ENCODE measurements around the gene SEMA3A. TPM values are rescaled to one million over a fixed set of nuclear protein-coding genes. Genes with fewer than 3 reads are reported as not detected.
"Not testable (repeated sequence)": the region's sequence is repeated elsewhere in the genome, so short reads cannot be mapped to it uniquely, and the experiment has no call there.

SEMA3A gene
- polyA plus RNA-seq, 1 donor from 2014 or later = 0.08 TPM

DNA sequence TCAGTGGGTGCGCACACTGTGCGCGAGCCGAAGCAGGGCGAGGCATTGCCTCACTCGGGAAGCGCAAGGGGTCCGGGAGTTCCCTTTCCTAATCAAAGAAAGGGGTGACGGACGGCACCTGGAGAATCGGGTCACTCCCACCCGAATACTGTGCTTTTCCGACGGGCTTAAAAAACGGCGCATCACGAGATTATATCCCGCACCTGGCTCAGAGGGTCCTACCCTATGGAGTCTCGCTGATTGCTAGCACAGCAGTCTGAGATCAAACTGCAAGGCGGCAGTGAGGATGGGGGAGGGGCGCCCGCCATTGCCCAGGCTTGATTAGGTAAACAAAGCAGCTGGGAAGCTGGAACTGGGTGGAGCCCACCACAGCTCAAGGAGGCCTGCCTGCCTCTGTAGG is 44.2 kb downstream of the SEMA3A start:
- not testable (repeated sequence) for H3K4me3 Mint-ChIP-seq, H3K9me3 Mint-ChIP-seq, H3K4me1 Mint-ChIP-seq, H3K27ac Mint-ChIP-seq, H3K36me3 Mint-ChIP-seq, H3K27me3 Mint-ChIP-seq

DNA sequence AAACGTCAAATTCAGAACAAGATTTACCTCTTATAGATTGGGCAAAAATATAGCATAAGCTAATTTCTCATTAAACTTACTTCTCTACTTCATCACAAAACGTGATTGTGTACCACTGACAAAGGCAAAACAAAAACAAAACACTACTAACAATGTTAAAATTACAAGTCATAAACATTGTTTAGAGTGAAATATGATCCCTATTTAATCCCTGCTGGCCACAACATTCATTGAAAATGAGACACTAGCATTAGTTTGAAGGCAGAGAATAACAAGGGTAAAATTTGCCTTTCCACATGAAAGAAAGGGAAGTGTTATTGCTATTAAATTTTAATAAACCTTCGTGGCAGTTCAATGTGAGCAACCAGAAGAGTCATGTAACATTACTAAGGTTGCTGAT is 45.0 kb downstream of the SEMA3A start:
- H3K9me3 Mint-ChIP-seq = peaks cover 0 to 3% (median 0%) of the 10 kb centered on the region in 3 donors
- H3K27me3 Mint-ChIP-seq = no peaks in the 10 kb centered on the region
- no peak overlapping the region for H3K4me3 Mint-ChIP-seq
- H3K4me1 Mint-ChIP-seq = peaks cover 0 to 2% (median 0%) of the 10 kb centered on the region in 3 donors
- H3K27ac Mint-ChIP-seq = no peak overlapping the region
- no peaks in the 10 kb centered on the region for H3K36me3 Mint-ChIP-seq

DNA sequence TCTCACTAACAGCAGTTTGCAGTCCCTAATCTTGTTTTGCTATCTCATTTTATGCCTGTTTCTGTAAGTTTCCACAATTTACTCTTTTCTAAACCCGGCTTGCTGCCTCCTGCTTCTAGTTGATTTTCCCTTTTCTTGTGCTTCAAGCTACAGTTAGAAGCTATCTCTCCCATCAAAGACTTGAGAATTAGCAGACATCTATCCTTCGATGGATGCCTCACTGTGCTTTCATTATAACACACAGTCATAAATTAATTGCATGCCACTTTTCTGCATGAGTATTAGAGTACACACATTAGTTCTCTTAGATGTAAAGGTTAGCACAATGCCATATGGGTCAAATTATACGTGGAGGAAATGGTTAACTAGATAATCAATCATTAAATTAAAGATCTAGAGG is 48.7 kb downstream of the SEMA3A start:
- H3K4me1 Mint-ChIP-seq = peaks cover 0 to 2% (median 0%) of the 10 kb centered on the region in 3 donors
- H3K9me3 Mint-ChIP-seq = peaks cover 0 to 6% (median 0%) of the 10 kb centered on the region in 3 donors
- H3K36me3 Mint-ChIP-seq = no peaks in the 10 kb centered on the region
- no peaks in the 10 kb centered on the region for H3K27me3 Mint-ChIP-seq
- no peak overlapping the region for H3K27ac Mint-ChIP-seq
- H3K4me3 Mint-ChIP-seq = no peak overlapping the region

DNA sequence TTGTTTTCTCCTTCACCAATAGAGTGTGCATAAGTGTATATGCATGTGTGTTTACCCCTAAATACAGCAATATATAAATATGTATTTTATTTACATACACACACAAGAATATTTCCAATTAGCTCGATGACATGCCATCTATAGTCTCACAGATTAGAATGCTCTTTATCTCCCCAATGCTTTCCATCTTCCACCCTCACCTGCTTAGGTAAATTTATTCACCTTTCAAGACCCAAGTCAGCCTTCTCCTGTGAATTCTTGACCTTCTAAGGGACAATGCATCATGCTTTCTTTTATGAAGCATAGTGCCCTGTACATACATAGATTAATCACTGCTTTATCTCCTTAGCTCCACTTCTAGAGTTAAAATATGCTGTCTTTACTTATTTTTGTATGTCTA is 49.7 kb downstream of the SEMA3A start:
- Mint-ChIP-seq H3K36me3 (no peaks in the 10 kb centered on the region), H3K4me1 (peaks cover 0 to 2% (median 0%) of the 10 kb centered on the region in 3 donors), H3K9me3 (peaks cover 0 to 6% (median 0%) of the 10 kb centered on the region in 3 donors), H3K27ac (no peak overlapping the region), H3K4me3 (no peak overlapping the region), H3K27me3 (no peaks in the 10 kb centered on the region)

DNA sequence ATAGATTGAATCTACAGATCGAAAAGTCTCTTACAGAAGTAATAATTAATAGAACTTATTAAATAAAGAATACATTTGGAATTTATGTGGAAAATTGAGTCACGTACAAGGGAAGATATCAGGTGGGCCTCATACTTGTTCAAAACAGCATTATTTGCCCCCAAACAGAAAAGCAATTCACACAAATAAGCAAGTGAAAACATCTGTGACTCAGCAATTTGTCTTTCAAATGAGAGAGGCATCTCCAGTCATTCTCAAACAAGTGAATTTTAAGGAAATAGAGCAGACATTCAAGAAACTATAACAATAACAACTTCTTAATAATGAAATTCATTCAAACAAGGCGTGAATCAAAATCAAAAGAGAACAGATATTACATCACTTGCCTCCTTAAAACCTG is 50.1 kb downstream of the SEMA3A start:
- Mint-ChIP-seq H3K27me3 (no peaks in the 10 kb centered on the region), H3K4me1 (peaks cover 0 to 2% (median 0%) of the 10 kb centered on the region in 3 donors), H3K27ac (no peak overlapping the region), H3K9me3 (peaks cover 0 to 6% (median 0%) of the 10 kb centered on the region in 3 donors), H3K4me3 (no peak overlapping the region), H3K36me3 (no peaks in the 10 kb centered on the region)

DNA sequence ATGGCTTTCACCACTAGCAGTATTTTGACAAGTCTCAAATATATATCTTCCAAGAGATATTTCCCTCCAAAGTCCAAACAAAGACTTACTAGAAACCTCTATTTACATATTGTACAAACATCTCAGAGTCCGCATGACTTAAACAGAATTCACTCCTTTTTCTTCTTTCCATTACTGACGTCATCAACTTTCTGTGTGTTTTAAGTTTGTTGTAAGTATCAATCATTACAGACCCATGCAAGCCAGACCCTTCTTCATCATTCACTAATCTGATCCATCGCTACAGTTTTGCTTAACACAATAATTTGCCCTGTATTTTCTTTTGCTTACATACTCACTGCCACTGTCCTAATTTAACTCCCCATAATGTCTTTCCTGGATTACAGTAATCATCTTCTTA is 51.9 kb downstream of the SEMA3A start:
- Mint-ChIP-seq H3K9me3 (peaks cover 0 to 3% (median 0%) of the 10 kb centered on the region in 3 donors), H3K27ac (no peak overlapping the region), H3K4me1 (peaks cover 0 to under 1% (median 0%) of the 10 kb centered on the region in 3 donors), H3K36me3 (no peaks in the 10 kb centered on the region), H3K4me3 (no peak overlapping the region), H3K27me3 (no peaks in the 10 kb centered on the region)

DNA sequence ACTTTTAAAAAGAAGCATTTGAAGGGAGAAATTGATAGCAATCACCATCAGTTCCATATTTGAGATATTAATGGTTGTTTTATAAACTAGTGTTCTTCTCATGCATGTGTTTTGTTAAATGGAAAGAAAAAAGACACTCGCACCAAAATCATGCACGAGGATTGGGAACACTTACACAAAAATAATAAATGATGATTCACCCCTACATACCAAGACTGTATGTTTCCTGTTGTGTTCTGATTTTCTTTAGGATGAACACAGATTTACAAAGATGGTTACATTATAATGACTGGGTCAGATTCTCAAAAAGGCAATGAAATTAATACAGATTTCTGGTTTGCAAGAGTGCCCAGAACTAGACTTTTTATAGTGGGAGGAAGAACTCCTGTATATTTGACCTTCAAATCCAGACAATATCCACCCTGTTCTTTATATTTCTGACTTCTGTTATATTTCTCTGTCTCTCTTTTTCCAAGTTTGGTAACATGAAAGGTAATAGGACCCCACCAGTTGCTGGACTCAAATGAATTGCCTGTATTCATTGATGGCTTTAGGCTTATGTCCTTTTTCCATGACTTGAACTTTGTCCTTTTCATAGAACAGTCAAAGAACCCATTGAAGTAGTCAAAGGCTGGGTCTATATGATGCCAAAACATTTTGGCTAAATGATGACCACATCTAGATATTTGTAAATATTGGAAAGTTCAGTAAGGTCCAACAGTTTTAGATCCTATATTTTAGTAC is 54.4 kb downstream of the SEMA3A start:
- no peak overlapping the region for H3K27ac Mint-ChIP-seq
- H3K27me3 Mint-ChIP-seq = no peaks in the 10 kb centered on the region
- no peak overlapping the region for H3K4me3 Mint-ChIP-seq
- no peaks in the 10 kb centered on the region for H3K4me1 Mint-ChIP-seq
- H3K9me3 Mint-ChIP-seq = peaks cover 0 to 3% (median 0%) of the 10 kb centered on the region in 3 donors
- H3K36me3 Mint-ChIP-seq = no peaks in the 10 kb centered on the region

DNA sequence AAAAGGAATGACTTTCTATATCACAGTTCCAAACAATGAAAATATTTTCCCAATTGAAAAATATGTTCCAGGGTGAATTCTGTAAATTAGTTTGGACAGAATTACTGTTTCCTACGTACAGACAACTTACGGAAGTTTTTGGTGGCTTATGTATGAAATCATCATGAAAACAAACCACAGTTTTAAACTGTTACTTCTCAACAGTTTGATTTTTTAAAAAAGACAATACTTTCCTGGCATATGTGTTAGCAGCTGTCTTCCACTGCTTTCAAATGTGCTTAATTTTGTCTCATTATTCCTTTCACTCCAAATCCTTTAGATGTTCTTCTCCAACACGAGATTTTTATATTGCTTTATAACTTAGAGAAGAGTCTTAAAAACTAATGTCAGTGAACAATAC is 56.2 kb downstream of the SEMA3A start:
- H3K27me3 Mint-ChIP-seq = no peaks in the 10 kb centered on the region
- no peaks in the 10 kb centered on the region for H3K4me1 Mint-ChIP-seq
- H3K9me3 Mint-ChIP-seq = peaks cover 0 to 3% (median 3%) of the 10 kb centered on the region in 3 donors
- H3K36me3 Mint-ChIP-seq = no peaks in the 10 kb centered on the region
- no peak overlapping the region for H3K27ac Mint-ChIP-seq
- no peak overlapping the region for H3K4me3 Mint-ChIP-seq

DNA sequence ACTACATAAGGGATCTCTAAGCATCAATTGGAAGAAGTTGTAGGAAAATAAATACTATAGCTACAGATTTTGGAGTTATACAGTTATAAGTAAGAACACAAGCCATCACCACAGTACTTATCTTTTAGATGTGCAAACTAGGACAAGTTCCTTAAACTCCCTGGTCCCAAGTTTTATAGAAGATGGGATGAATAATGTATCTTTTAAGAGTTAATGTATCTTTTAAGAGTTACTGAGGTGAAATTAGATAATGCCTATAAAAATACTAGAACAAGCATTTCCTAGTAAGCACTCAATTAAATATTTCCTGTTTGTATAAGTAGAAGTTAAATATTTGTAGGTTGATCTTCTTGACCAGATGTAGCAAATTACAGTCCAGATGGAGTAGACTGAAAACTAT is 56.8 kb downstream of the SEMA3A start:
- H3K4me1 Mint-ChIP-seq = no peaks in the 10 kb centered on the region
- no peak overlapping the region for H3K27ac Mint-ChIP-seq
- H3K4me3 Mint-ChIP-seq = no peak overlapping the region
- no peaks in the 10 kb centered on the region for H3K27me3 Mint-ChIP-seq
- peaks cover 0 to 3% (median 3%) of the 10 kb centered on the region in 3 donors for H3K9me3 Mint-ChIP-seq
- H3K36me3 Mint-ChIP-seq = no peaks in the 10 kb centered on the region

DNA sequence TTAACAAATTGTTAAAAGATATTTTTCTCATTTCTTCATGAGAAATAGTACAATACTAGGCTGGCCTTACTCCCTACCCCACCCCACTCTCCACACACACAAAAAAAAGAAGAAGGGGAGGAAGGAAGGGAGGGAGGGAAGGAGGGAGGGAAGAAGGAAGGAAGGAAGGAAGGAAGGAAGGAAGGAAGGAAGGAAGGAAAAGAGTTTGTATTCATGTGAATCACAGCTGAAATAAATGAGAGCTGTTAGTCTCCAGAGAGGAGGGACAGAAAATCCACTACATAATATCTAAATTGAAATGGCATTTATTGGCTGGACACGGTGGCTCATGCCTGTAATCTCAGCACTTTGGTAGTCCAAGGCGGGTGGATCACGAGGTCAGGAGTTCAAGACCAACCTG is 57.8 kb downstream of the SEMA3A start:
- H3K9me3 Mint-ChIP-seq = peaks cover 0 to 3% (median 3%) of the 10 kb centered on the region in 3 donors
- H3K36me3 Mint-ChIP-seq = no peaks in the 10 kb centered on the region
- H3K27me3 Mint-ChIP-seq = no peaks in the 10 kb centered on the region
- H3K4me3 Mint-ChIP-seq = no peak overlapping the region
- no peaks in the 10 kb centered on the region for H3K4me1 Mint-ChIP-seq
- H3K27ac Mint-ChIP-seq = no peak overlapping the region

DNA sequence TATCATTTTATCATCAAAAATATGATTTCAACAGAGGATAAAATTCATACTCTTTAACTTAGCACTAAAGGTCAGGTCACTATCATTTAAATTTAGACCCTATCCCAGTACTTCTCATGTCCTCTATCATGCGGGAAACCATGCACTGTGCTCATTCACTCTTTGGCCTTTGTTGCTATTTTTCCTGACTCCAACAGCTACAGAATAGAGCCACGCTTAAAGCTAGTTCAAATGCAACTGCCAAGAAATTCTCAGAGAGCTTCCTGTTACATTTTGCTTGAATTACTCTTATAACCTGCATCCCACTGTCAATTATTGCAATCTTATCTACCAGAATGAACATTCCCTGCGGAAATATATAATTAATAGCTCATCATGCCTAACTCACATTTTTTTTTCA is 58.3 kb downstream of the SEMA3A start:
- Mint-ChIP-seq H3K4me3 (no peak overlapping the region), H3K27me3 (no peaks in the 10 kb centered on the region), H3K27ac (no peak overlapping the region), H3K9me3 (peaks cover 0 to 3% (median 0%) of the 10 kb centered on the region in 3 donors), H3K4me1 (no peaks in the 10 kb centered on the region), H3K36me3 (no peaks in the 10 kb centered on the region)

DNA sequence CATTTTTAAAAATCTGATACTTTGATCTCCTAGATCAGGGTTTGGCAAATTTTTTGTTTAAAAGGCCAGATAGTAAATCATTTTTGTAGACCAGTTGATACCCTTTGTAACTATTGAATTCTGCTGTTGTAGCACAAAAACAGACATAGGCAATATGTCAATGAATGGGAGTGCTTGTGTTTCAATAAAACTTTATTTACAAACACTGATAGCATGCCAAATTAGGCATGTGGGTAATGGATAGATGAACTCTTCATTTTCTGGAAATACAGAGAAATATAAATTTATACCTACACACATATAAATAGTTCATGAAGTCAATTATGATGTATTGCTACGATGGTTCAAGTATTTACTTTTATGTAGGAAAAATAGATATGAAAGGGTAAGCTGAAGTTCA is 60.4 kb downstream of the SEMA3A start:
- H3K4me1 Mint-ChIP-seq = no peaks in the 10 kb centered on the region
- H3K4me3 Mint-ChIP-seq = no peak overlapping the region
- no peaks in the 10 kb centered on the region for H3K36me3 Mint-ChIP-seq
- H3K27ac Mint-ChIP-seq = no peak overlapping the region
- H3K27me3 Mint-ChIP-seq = no peaks in the 10 kb centered on the region
- H3K9me3 Mint-ChIP-seq = peaks cover 2 to 3% (median 2%) of the 10 kb centered on the region in 3 donors

DNA sequence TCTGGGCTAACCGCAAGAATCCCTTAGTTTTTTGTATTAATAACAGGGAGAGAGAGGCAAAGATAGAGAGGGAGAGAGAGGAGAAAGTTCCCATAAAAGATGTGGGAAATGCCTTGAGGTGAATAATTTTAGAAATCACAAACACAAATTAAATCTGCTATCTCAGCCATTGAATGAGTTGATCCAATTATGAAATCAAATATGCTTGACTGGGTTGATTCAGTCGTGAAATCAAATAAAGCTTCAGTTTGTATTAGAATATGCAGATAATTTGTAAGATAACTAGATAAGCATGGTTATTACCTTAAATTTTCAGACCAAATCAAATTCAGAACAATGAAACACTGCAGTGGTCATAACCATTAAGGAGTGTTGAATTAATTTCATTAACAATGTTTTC is 68.9 kb downstream of the SEMA3A start:
- Mint-ChIP-seq H3K4me3 (no peak overlapping the region), H3K27me3 (no peaks in the 10 kb centered on the region), H3K27ac (no peak overlapping the region), H3K36me3 (no peaks in the 10 kb centered on the region), H3K4me1 (no peaks in the 10 kb centered on the region), H3K9me3 (peaks cover 0 to 2% (median 2%) of the 10 kb centered on the region in 3 donors)

DNA sequence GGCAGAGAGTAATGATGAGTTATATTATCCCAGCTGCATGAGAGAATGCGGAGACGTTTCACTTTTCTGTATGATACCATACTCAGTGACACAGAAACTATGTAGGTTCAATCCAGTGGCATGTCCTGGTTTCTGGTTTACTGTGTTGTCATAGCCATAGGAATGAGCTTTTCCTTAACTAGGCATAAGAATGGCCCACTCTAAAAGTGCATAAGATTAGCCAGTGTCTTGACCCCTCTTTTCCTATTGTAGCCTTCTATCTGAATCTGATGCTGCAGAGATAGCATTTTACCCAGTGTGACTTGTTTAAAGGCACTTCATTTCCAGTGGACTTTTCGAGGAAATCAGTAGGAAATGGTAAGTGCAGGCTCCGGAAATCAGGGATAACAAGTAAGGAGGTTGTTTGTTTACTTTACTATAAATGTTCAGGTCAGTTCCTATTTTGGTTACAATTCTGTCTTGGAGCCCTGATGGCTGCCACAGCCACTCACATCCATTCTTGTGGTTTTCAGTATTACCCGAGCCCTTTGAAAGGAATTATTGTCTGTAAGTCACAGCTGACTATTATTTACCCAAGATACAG is 70.5 kb downstream of the SEMA3A start:
- Mint-ChIP-seq H3K4me1 (no peaks in the 10 kb centered on the region), H3K4me3 (no peak overlapping the region), H3K9me3 (no peaks in the 10 kb centered on the region), H3K27ac (no peak overlapping the region), H3K36me3 (no peaks in the 10 kb centered on the region), H3K27me3 (no peaks in the 10 kb centered on the region)

DNA sequence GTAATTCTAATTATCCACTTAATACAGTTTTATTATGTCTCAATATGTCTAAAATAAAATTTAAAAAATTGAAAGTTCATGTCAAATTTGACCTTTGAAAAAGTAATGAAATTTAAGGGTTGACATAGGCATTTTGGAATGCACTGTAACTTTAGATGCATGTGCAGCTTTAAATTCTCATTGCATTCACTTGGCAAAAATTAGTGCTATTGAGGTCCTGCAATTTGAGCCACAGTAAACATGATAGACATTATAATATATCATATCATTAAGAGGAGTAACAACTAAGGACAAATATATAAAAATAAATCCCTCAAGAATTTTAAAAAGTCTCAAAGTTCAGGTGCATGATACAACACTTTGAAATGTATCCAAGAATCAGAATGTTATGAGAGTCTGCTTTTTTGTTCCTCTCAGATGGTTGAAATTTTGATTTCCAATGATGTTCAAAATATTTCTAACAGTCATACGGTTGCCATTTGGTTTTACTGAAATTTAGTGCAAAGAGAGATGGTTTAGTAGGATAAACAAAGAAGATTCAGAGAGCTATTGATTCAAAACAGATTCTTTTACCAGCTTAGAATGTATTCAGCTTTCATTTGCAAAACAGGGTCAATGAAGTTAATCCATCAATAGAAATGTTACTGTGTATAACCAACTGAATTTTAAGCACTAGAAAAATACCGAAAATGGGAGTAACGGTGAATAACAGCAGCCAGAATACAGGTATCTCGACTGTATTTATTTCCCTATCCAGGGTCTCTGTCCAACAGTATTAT is 71.8 kb downstream of the SEMA3A start:
- Mint-ChIP-seq H3K9me3 (peaks cover 0 to 4% (median 0%) of the 10 kb centered on the region in 3 donors), H3K36me3 (no peaks in the 10 kb centered on the region), H3K27me3 (no peaks in the 10 kb centered on the region), H3K27ac (no peak overlapping the region), H3K4me1 (no peaks in the 10 kb centered on the region), H3K4me3 (no peak overlapping the region)
